ENCODE results near the gene GRID1. TPM values are rescaled to one million over a fixed set of nuclear protein-coding genes. Genes with fewer than 3 reads are reported as not detected.

Gene GRID1
- total RNA-seq, 2 donors from 2014 or later, result 0.37 to 0.67 TPM

DNA sequence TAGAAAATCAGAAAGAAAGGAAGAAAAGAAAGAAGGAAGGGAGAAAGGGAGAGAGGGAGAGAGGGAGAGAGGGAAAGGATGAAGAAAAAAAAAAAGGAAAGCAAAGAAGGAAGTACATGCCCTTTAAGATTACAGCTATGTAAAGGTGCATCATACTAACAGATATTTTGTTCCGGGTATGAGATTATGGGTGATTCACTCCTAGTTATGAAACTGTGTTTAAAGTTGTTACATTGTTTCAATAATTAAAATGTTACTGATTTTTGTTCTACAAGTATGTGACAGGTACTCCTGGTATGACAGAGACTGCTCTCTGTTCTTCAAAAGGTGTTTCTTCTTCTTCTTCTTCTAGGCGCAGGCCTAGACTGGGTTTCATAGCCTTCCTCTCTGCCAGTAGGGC is 808.9 kb downstream of the GRID1 start:
- H3K9me3 ChIP-seq, result no peaks in the 10 kb centered on the region
- H3K27ac ChIP-seq, result no peak overlapping the region
- no peaks in the 10 kb centered on the region for H3K4me1 ChIP-seq
- H3K4me3 ChIP-seq, result no peak overlapping the region
- DNase-seq (ENCODE audit: low spot score), result no peak
- H3K27me3 ChIP-seq, result no peaks in the 10 kb centered on the region
- no peaks in the 10 kb centered on the region for H3K36me3 ChIP-seq
- TF ChIP-seq, protein P1, sequence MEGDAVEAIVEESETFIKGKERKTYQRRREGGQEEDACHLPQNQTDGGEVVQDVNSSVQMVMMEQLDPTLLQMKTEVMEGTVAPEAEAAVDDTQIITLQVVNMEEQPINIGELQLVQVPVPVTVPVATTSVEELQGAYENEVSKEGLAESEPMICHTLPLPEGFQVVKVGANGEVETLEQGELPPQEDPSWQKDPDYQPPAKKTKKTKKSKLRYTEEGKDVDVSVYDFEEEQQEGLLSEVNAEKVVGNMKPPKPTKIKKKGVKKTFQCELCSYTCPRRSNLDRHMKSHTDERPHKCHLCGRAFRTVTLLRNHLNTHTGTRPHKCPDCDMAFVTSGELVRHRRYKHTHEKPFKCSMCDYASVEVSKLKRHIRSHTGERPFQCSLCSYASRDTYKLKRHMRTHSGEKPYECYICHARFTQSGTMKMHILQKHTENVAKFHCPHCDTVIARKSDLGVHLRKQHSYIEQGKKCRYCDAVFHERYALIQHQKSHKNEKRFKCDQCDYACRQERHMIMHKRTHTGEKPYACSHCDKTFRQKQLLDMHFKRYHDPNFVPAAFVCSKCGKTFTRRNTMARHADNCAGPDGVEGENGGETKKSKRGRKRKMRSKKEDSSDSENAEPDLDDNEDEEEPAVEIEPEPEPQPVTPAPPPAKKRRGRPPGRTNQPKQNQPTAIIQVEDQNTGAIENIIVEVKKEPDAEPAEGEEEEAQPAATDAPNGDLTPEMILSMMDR (IDR thresholded peaks at IDR 0.05), result no peak

DNA sequence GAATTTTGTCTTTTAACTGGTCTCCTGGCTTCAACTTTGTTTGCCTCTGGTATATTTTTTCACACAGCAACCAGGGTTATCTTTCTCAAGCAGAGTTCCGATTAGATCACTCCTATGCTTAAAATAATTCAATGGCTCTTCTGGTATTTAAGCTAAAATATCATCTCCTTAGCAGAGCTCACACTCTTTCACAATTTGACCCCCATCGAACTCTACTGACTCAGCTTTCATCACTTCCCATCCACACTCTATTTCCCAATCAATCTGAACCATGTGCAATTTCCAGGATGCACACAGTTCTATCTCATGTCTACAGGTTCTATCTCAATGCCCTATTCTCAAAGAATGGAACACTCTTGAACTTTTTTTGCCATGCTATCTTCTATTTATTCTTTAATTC is 809.5 kb downstream of the GRID1 start:
- H3K4me3 ChIP-seq, result no peak overlapping the region
- no peaks in the 10 kb centered on the region for H3K36me3 ChIP-seq
- H3K4me1 ChIP-seq, result no peaks in the 10 kb centered on the region
- H3K27ac ChIP-seq, result no peak overlapping the region
- TF ChIP-seq, protein P1 (IDR thresholded peaks at IDR 0.05), result no peak
- no peaks in the 10 kb centered on the region for H3K9me3 ChIP-seq
- H3K27me3 ChIP-seq, result no peaks in the 10 kb centered on the region
- no peak for DNase-seq (ENCODE audit: low spot score)

MicroRNAs encoded within 50 kb of the gene (microRNA counts, 767-probe panel; counts per million panel counts)
- 0 to 1,279 counts per million in 2 donors for microRNA hsa-miR-346

Small RNA genes lying within 50 kb of the gene (microRNA-seq; reads per million reads assigned to microRNA genes)
- gene MIR346 (ENCODE audit: borderline number of aligned reads in 2 of 2, borderline replicate concordance in 1 of 2), result 2.8 to 4.9 reads per million in 2 donors

Other genes starting within 250 kb of the GRID1 start
- 10 to 100 TPM; 19.5 to 20.2 TPM for gene WAPL, start 155.0 kb upstream of the GRID1 start, total RNA-seq